22Rv1 (cell line): ENCODE measurements around the gene PCSK2.

ENCODE experiments used
- CTCF ChIP-seq: fragments of 450-650 bp; IDR thresholded peaks from 2 replicates; pipeline ENCODE4 v1.5.1; 2017; ENCODE audit warnings: mild to moderate bottlenecking
- ZFX ChIP-seq: fragments of 450-650 bp; IDR thresholded peaks from 2 replicates; pipeline ENCODE4 v1.6.1; 2017; ENCODE audit warnings: antibody characterized with exemption, borderline replicate concordance

GRCh38 chr20:17226410-17227218 is at the start of gene PCSK2:
- TF ChIP-seq CTCF: peak; percentile 22; the same call in 1 of the 2 replicates
- no peak for TF ChIP-seq ZFX
